Suprapubic skin (tissue), 3 donors: ENCODE results near the gene MYNN.

Experiments used
- EP300 ChIP-seq: sonication (generic); formaldehyde crosslinking; IDR thresholded peaks from one replicate; pipeline ENCODE4 v1.6.1; 2017; ENCODE audit warnings: antibody characterized with exemption
- TF ChIP-seq, protein P1 (sequence below), 2 donors: fragments of 200-600 bp in 1 of 2; fragments of 450-650 bp in 1 of 2; sonication (generic) in 1 of 2; IDR thresholded peaks; one replicate each; pipeline ENCODE4 v1.5.1; 2016 to 2019; ENCODE audit warnings: antibody characterized with exemption in 2 of 2, mild to moderate bottlenecking in 1 of 2, moderate library complexity in 1 of 2

DNA sequence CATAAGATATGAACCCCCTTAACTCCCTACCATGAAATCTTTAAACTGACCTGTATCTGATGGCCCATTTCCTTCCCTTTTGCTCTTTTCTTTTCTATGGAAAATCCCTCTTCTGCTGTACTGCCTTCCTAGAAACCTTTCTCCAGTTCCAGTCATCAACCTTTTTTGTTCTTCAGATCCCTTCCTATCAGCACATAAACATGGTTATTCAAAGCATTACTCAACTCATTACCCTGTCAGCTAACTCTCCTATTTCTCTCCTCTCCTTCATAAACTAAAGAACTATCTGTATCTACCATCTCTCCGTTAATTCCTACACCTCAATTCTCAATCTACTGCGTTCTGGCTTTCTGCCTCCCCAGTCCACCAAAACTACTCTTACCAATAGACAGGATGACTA lies 21.3 kb upstream of the MYNN start:
- no peak for TF ChIP-seq EP300
- TF ChIP-seq, protein P1, sequence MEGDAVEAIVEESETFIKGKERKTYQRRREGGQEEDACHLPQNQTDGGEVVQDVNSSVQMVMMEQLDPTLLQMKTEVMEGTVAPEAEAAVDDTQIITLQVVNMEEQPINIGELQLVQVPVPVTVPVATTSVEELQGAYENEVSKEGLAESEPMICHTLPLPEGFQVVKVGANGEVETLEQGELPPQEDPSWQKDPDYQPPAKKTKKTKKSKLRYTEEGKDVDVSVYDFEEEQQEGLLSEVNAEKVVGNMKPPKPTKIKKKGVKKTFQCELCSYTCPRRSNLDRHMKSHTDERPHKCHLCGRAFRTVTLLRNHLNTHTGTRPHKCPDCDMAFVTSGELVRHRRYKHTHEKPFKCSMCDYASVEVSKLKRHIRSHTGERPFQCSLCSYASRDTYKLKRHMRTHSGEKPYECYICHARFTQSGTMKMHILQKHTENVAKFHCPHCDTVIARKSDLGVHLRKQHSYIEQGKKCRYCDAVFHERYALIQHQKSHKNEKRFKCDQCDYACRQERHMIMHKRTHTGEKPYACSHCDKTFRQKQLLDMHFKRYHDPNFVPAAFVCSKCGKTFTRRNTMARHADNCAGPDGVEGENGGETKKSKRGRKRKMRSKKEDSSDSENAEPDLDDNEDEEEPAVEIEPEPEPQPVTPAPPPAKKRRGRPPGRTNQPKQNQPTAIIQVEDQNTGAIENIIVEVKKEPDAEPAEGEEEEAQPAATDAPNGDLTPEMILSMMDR (IDR thresholded peaks at IDR 0.05) = no peak
